Activated CD8-positive, alpha-beta memory T cell treated with anti-CD3 and anti-CD28 coated beads, Interleukin-2, amount 10 ng/mL, durations not matched to agents 7 days and 5 days (primary cell): ENCODE measurements around the gene TEDDM1. TPM values are rescaled to one million over a fixed set of nuclear protein-coding genes. Genes with fewer than 3 reads are reported as not detected.

Experiments
- ATAC-seq: fragments of 150-1000 bp; cut with Tn5 transposase; one replicate; pipeline ENCODE4 v1.10.0; 2021; ENCODE audit warnings: moderate library complexity
- CTCF ChIA-PET: fragments of 350-600 bp; sonication (Branson Sonifier 250); formaldehyde crosslinking; loops from one replicate; lab custom pipeline; 2021; ENCODE audit warnings: antibody characterized with exemption; lab: Charles Lee
- DNase-seq: peaks from one replicate; pipeline ENCODE4 v3.0.0-alpha.2; 2020
- H3K27ac Mint-ChIP-seq: one replicate; pipeline ENCODE4 v1.8.0; 2021; ENCODE audit warnings: mild to moderate bottlenecking, mixed read lengths
- H3K27me3 Mint-ChIP-seq: one replicate; pipeline ENCODE4 v1.8.0; 2021; ENCODE audit warnings: mixed read lengths
- H3K36me3 Mint-ChIP-seq: one replicate; pipeline ENCODE4 v1.8.0; 2021; ENCODE audit warnings: mild to moderate bottlenecking, mixed read lengths
- H3K4me1 Mint-ChIP-seq: one replicate; pipeline ENCODE4 v1.8.0; 2021; ENCODE audit warnings: mixed read lengths
- H3K4me3 Mint-ChIP-seq: one replicate; pipeline ENCODE4 v1.8.0; 2021; ENCODE audit warnings: mild to moderate bottlenecking, moderate library complexity, mixed read lengths
- H3K9me3 Mint-ChIP-seq: one replicate; pipeline ENCODE4 v1.8.0; 2022; ENCODE audit warnings: low read depth, mixed read lengths
- total RNA-seq, 2 experiments: library from RNA; stranded (reverse); gene quantifications; one replicate each; pipeline ENCODE4 v1.2.3, GENCODE V29; 2021

Gene TEDDM1
- total RNA-seq, 2 experiments from 2014 or later, result not detected

- peaks cover 2% of the 10 kb centered on the region for H3K27me3 Mint-ChIP-seq
- H3K9me3 Mint-ChIP-seq, result no peaks in the 10 kb centered on the region
- ATAC-seq (no peak), DNase-seq (no peak)
- no peak overlapping the region for H3K4me3 Mint-ChIP-seq
- H3K27ac Mint-ChIP-seq, result no peak overlapping the region
- no peaks in the 10 kb centered on the region for H3K4me1 Mint-ChIP-seq
- CTCF ChIA-PET, result no interaction called here
- no peaks in the 10 kb centered on the region for H3K36me3 Mint-ChIP-seq
Observed at GRCh38 chr1:182357913-182358312, 42.6 kb downstream of the TEDDM1 start.

- no peaks in the 10 kb centered on the region for H3K36me3 Mint-ChIP-seq
- no peak overlapping the region for H3K27ac Mint-ChIP-seq
- no peak for DNase-seq
- peaks cover 5% of the 10 kb centered on the region for H3K27me3 Mint-ChIP-seq
- H3K4me3 Mint-ChIP-seq, result no peak overlapping the region
- no peak for ATAC-seq
- no peaks in the 10 kb centered on the region for H3K4me1 Mint-ChIP-seq
- no peaks in the 10 kb centered on the region for H3K9me3 Mint-ChIP-seq
- CTCF ChIA-PET, result no interaction called here
Observed at GRCh38 chr1:182357171-182357570, 43.3 kb downstream of the TEDDM1 start.

- Mint-ChIP-seq H3K4me3 (no peak overlapping the region), H3K27ac (no peak overlapping the region), H3K9me3 (no peaks in the 10 kb centered on the region), H3K4me1 (no peaks in the 10 kb centered on the region), H3K27me3 (peaks cover 5% of the 10 kb centered on the region), H3K36me3 (no peaks in the 10 kb centered on the region)
- no peak for DNase-seq
- CTCF ChIA-PET, result no interaction called here
- ATAC-seq, result no peak
Observed at GRCh38 chr1:182355723-182356098, 44.8 kb downstream of the TEDDM1 start.

- H3K27me3 Mint-ChIP-seq, result peaks cover 2% of the 10 kb centered on the region
- CTCF ChIA-PET, result no interaction called here
- no peaks in the 10 kb centered on the region for H3K4me1 Mint-ChIP-seq
- H3K9me3 Mint-ChIP-seq, result no peaks in the 10 kb centered on the region
- ATAC-seq (no peak), DNase-seq (no peak)
- no peak overlapping the region for H3K4me3 Mint-ChIP-seq
- H3K27ac Mint-ChIP-seq, result no peak overlapping the region
- no peaks in the 10 kb centered on the region for H3K36me3 Mint-ChIP-seq
Observed at GRCh38 chr1:182351790-182352364, 48.6 kb downstream of the TEDDM1 start.

GRCh38 chr1:182350839-182351238 is 49.6 kb downstream of the TEDDM1 start:
- Mint-ChIP-seq H3K27ac (no peak overlapping the region), H3K4me3 (no peak overlapping the region), H3K4me1 (no peaks in the 10 kb centered on the region), H3K27me3 (peaks cover 2% of the 10 kb centered on the region), H3K9me3 (no peaks in the 10 kb centered on the region), H3K36me3 (no peaks in the 10 kb centered on the region)
- DNase-seq (no peak), ATAC-seq (no peak)
- CTCF ChIA-PET, result interaction anchor here (0.9 kb wide), 1 partner anchor 207 kb away, joined by 3 read pairs; no protein-coding TSS in a partner anchor

- CTCF ChIA-PET, result interaction anchor here (1.4 kb wide), 1 partner anchor 206 kb away, joined by 4 read pairs; no protein-coding TSS in a partner anchor
- Mint-ChIP-seq H3K4me3 (no peak overlapping the region), H3K27me3 (peaks cover 2% of the 10 kb centered on the region), H3K27ac (no peak overlapping the region), H3K36me3 (no peaks in the 10 kb centered on the region), H3K4me1 (no peaks in the 10 kb centered on the region), H3K9me3 (no peaks in the 10 kb centered on the region)
- ATAC-seq, result no peak
- DNase-seq, result no peak
Observed at GRCh38 chr1:182348961-182349747, 51.3 kb downstream of the TEDDM1 start.

Other genes with a start within 250 kb of the TEDDM1 start
- 10 to 100 TPM; 18.3 to 77.4 TPM for gene GLUL, start 8.9 kb downstream of the TEDDM1 start, total RNA-seq
- not detected for gene RGSL1, start 49.5 kb upstream of the TEDDM1 start, total RNA-seq
- gene RNASEL, start 188.6 kb upstream of the TEDDM1 start, total RNA-seq, result 10 to 100 TPM in 1 of 2 experiments, 1 to 10 TPM in 1; 6.5 to 10.0 TPM
- 10 to 100 TPM in 1 of 2 experiments, 1 to 10 TPM in 1; 1.8 to 39.9 TPM for gene RGS16, start 203.7 kb upstream of the TEDDM1 start, total RNA-seq